Glutamatergic neuron (in vitro differentiated cells): Measurements from ENCODE around the gene TNNC1. TPM values are rescaled to one million over a fixed set of nuclear protein-coding genes. Genes with fewer than 3 reads are reported as not detected.
A peak's percentile ranks its signal among the peaks of the same experiment; 100 is the strongest.

Source experiments
- DNase-seq: peaks from one replicate; pipeline ENCODE4 v3.0.0; 2022
- H3K27ac Mint-ChIP-seq: one replicate; pipeline ENCODE4 v1.8.0; 2020; ENCODE audit warnings: mild to moderate bottlenecking, mixed read lengths, inconsistent platforms; ENCODE audit not compliant: unreplicated experiment
- H3K27me3 Mint-ChIP-seq: one replicate; pipeline ENCODE4 v1.8.0; 2020; ENCODE audit warnings: mild to moderate bottlenecking, moderate library complexity, mixed read lengths, inconsistent platforms; ENCODE audit not compliant: unreplicated experiment
- H3K36me3 Mint-ChIP-seq: one replicate; pipeline ENCODE4 v1.8.0; 2020; ENCODE audit warnings: mild to moderate bottlenecking, mixed read lengths, inconsistent platforms; ENCODE audit not compliant: unreplicated experiment
- H3K4me1 Mint-ChIP-seq: one replicate; pipeline ENCODE4 v1.8.0; 2020; ENCODE audit warnings: mild to moderate bottlenecking, low read depth, mixed read lengths, inconsistent platforms; ENCODE audit not compliant: unreplicated experiment
- H3K4me3 Mint-ChIP-seq: one replicate; pipeline ENCODE4 v1.8.0; 2020; ENCODE audit warnings: mild to moderate bottlenecking, mixed read lengths, inconsistent platforms; ENCODE audit not compliant: unreplicated experiment
- H3K9me3 Mint-ChIP-seq: one replicate; pipeline ENCODE4 v1.8.0; 2020; ENCODE audit warnings: mild to moderate bottlenecking, moderate library complexity, mixed read lengths, inconsistent platforms; ENCODE audit not compliant: unreplicated experiment
- total RNA-seq: library from RNA; stranded (reverse); fragmentation: NEBNext Ultra II Directional; extraction: Animal tissue kit (Norgen Biotek cat#: 25700); gene quantifications from one replicate; pipeline ENCODE4 v1.2.1, GENCODE V29; 2021; ENCODE audit not compliant: unreplicated experiment
- TF ChIP-seq, protein P1 (sequence below): fragments of 200-600 bp; sonication (generic); IDR thresholded peaks from one replicate; pipeline ENCODE4 v1.5.0; 2021; ENCODE audit not compliant: partially characterized antibody, unreplicated experiment

Gene TNNC1
- total RNA-seq, 1 donor from 2014 or later = 2.7 TPM

GRCh38 chr3:52423173-52423572 lies 30.7 kb downstream of the TNNC1 start:
- no peak for DNase-seq
- TF ChIP-seq, protein P1, sequence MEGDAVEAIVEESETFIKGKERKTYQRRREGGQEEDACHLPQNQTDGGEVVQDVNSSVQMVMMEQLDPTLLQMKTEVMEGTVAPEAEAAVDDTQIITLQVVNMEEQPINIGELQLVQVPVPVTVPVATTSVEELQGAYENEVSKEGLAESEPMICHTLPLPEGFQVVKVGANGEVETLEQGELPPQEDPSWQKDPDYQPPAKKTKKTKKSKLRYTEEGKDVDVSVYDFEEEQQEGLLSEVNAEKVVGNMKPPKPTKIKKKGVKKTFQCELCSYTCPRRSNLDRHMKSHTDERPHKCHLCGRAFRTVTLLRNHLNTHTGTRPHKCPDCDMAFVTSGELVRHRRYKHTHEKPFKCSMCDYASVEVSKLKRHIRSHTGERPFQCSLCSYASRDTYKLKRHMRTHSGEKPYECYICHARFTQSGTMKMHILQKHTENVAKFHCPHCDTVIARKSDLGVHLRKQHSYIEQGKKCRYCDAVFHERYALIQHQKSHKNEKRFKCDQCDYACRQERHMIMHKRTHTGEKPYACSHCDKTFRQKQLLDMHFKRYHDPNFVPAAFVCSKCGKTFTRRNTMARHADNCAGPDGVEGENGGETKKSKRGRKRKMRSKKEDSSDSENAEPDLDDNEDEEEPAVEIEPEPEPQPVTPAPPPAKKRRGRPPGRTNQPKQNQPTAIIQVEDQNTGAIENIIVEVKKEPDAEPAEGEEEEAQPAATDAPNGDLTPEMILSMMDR = no peak
- no peak overlapping the region for H3K4me3 Mint-ChIP-seq
- peaks cover 4% of the 10 kb centered on the region for H3K4me1 Mint-ChIP-seq
- H3K9me3 Mint-ChIP-seq = peaks cover 5% of the 10 kb centered on the region
- no peak overlapping the region for H3K27ac Mint-ChIP-seq
- H3K27me3 Mint-ChIP-seq = peaks cover 2% of the 10 kb centered on the region
- no peaks in the 10 kb centered on the region for H3K36me3 Mint-ChIP-seq

DNA sequence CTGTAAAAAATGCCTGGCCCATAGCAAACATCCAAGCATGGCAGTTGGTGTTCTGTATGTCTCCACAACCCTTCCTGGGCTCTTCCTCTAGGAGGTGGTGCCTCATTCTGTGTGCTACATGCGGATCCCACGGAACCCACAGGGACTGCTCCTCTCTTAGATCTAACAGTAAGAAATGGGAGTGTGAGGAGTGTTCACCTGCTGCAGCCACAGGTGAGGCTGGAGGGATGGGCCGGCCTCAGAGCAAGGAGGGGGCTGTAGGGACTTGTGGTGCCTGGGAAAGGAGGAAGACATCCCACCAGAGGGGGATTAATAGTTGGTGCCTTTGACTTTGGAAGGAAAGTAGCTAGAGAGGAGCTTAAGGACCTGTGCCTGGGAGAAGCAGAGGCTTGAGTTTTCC lies 31.2 kb downstream of the TNNC1 start:
- Mint-ChIP-seq H3K9me3 (peaks cover 5% of the 10 kb centered on the region), H3K27ac (no peak overlapping the region), H3K4me1 (peaks cover 4% of the 10 kb centered on the region), H3K4me3 (no peak overlapping the region), H3K27me3 (peaks cover 2% of the 10 kb centered on the region), H3K36me3 (no peaks in the 10 kb centered on the region)
- TF ChIP-seq, protein P1 = no peak
- no peak for DNase-seq

- TF ChIP-seq, protein P1 = no peak
- H3K4me1 Mint-ChIP-seq = peaks cover 4% of the 10 kb centered on the region
- peaks cover 2% of the 10 kb centered on the region for H3K27me3 Mint-ChIP-seq
- H3K27ac Mint-ChIP-seq = no peak overlapping the region
- H3K36me3 Mint-ChIP-seq = no peaks in the 10 kb centered on the region
- H3K4me3 Mint-ChIP-seq = no peak overlapping the region
- peaks cover 5% of the 10 kb centered on the region for H3K9me3 Mint-ChIP-seq
- no peak for DNase-seq
These were observed 33.5 kb downstream of the TNNC1 start for GRCh38 chr3:52420388-52420787.

- Mint-ChIP-seq H3K4me3 (no peak overlapping the region), H3K27ac (no peak overlapping the region), H3K27me3 (no peaks in the 10 kb centered on the region), H3K36me3 (no peaks in the 10 kb centered on the region), H3K4me1 (peaks cover 11% of the 10 kb centered on the region), H3K9me3 (peaks cover 2% of the 10 kb centered on the region)
- DNase-seq = no peak
- TF ChIP-seq, protein P1 = no peak
These were observed 38.0 kb downstream of the TNNC1 start for GRCh38 chr3:52415800-52416199.

GRCh38 chr3:52408466-52408865 lies 45.4 kb downstream of the TNNC1 start:
- peaks cover 2% of the 10 kb centered on the region for H3K9me3 Mint-ChIP-seq

More at GRCh38 chr3:52408466-52408865, 45.4 kb downstream of the TNNC1 start:
- TF ChIP-seq, protein P1 = no peak
- Mint-ChIP-seq H3K4me1 (peaks cover 19% of the 10 kb centered on the region), H3K36me3 (no peaks in the 10 kb centered on the region), H3K27me3 (peaks cover 8% of the 10 kb centered on the region), H3K27ac (peak overlapping the region; percentile 93), H3K4me3 (peak overlapping the region; percentile 95)
- no peak for DNase-seq
